A549 (cell line): ENCODE data around the gene PLD5.

ENCODE experiments used
- CHD2 ChIP-seq: fragments of 150-350 bp; IDR thresholded peaks from 2 replicates; pipeline ENCODE4 v1.6.1; 2014; ENCODE audit warnings: low read length; ENCODE audit not compliant: partially characterized antibody
- CHD4 ChIP-seq: fragments of 200-600 bp; sonication (generic); IDR thresholded peaks from 2 replicates; pipeline ENCODE4 v1.6.1; 2016; ENCODE audit warnings: antibody characterized with exemption, mild to moderate bottlenecking, borderline replicate concordance
- CTCF ChIP-seq: fragments of >200 bp; sonication (Bioruptor Twin); formaldehyde crosslinking; IDR thresholded peaks from 3 replicates; pipeline ENCODE4 v1.5.1; 2016
- EP300 ChIP-seq, 2 experiments: fragments of >200 bp; sonication (Bioruptor Twin); formaldehyde crosslinking; IDR thresholded peaks; 2 replicates in 1 of 2; 3 replicates in 1 of 2; pipeline ENCODE4 v1.6.1; 2016 to 2017
- MAX ChIP-seq: IDR thresholded peaks from 2 replicates; pipeline ENCODE4 v1.6.1; 2012
- NPAS2 ChIP-seq: fragments of 250-450 bp; sonication (Bioruptor Pico); IDR thresholded peaks from 2 replicates; pipeline ENCODE4 v1.8.0; 2022; ENCODE audit warnings: mild to moderate bottlenecking, moderate library complexity, borderline replicate concordance
- NR3C1 ChIP-seq: fragments of >200 bp; sonication (Bioruptor Twin); formaldehyde crosslinking; IDR thresholded peaks from 3 replicates; pipeline ENCODE4 v1.6.1; 2017
- PHF8 ChIP-seq: fragments of 200-600 bp; sonication (generic); IDR thresholded peaks from 2 replicates; pipeline ENCODE4 v1.6.1; 2016; ENCODE audit warnings: low read depth, mild to moderate bottlenecking, antibody characterized with exemption, moderate library complexity, borderline replicate concordance
- POLR2A ChIP-seq: IDR thresholded peaks from 2 replicates; pipeline ENCODE4 v1.6.1; 2012; ENCODE audit warnings: mild to moderate bottlenecking, low read length
- RAD21 ChIP-seq, 2 experiments: fragments of >200 bp in 1 of 2; sonication (Bioruptor Twin) in 1 of 2; formaldehyde crosslinking in 1 of 2; IDR thresholded peaks in 1 of 2; conservative IDR thresholded peaks in 1 of 2; 2 replicates in 1 of 2; 3 replicates in 1 of 2; pipeline ENCODE4 v1.6.1; 2012 to 2018; ENCODE audit warnings: inconsistent platforms in 1 of 2
- REST ChIP-seq: fragments of 200-600 bp; sonication (generic); IDR thresholded peaks from 2 replicates; pipeline ENCODE4 v1.6.1; 2016; ENCODE audit warnings: antibody characterized with exemption, mild to moderate bottlenecking, moderate library complexity
- TP53 ChIP-seq: fragments of 250-450 bp; sonication (Bioruptor Pico); IDR thresholded peaks from 2 replicates; pipeline ENCODE4 v1.5.0; 2021; ENCODE audit warnings: mild to moderate bottlenecking, moderate library complexity

DNA sequence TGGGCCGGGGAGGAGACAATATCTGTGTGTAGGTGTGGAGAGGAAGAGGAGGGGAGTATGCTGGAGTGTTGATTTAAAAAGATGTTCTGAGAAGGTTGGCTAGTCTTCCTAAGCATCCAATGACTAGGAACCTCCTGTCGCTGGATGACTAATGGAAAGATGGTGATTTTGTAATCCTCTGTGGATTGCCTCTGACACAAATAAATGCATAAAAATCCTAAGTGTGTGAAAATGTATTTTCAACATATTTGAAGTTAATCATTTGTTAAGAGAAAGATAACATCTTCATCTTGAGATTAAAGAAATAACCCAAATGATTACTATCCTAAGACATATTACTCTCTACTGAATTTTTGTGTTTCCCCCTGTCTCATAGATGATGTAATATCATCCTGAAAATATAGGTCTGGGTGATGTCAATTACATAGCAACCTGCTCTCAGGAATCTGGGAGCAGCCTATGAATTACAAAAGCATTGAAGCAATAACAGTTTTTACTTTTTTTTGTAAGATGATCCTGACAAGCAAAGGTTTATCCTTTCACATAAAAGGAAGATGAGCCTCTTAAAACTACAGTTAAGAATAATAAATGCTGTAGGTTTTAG lies 305.1 kb downstream of the PLD5 start:
- TF ChIP-seq RAD21 (conservative IDR thresholded peaks at IDR 0.05 in 1 of 2, IDR thresholded peaks at IDR 0.05 in 1 of 2) (peak in 1 of 2 experiments; percentile 34; a peak in 1 of 5 replicates), CTCF (no peak), NPAS2 (CRISPR knock-in tag) (no peak), CHD4 (no peak), NR3C1 (no peak), REST (no peak), PHF8 (no peak), CHD2 (no peak), MAX (no peak), POLR2A (no peak), EP300 (IDR thresholded peaks at IDR 0.05) (peak; percentile 53 to 62; a peak in 4 of 5 replicates), TP53 (CRISPR knock-in tag) (no peak)
